HG03060 (cell line): ENCODE results near the gene FARP2.
"Not testable (repeated sequence)": the region's sequence is repeated elsewhere in the genome, so short reads cannot be mapped to it uniquely, and the experiment has no call there.

ENCODE experiments used
- ATAC-seq: cut with Tn5 transposase; IDR thresholded peaks from one replicate; pipeline ENCODE4 v1.9.1; 2021; ENCODE audit warnings: low read depth, moderate number of reproducible peaks; ENCODE audit not compliant: unreplicated experiment

FARP2 gene

GRCh38 chr2:241393524-241394196 is 37.6 kb downstream of the FARP2 start:
- ATAC-seq, result no peak

- ATAC-seq, result not testable (repeated sequence)
These were observed 40.7 kb downstream of the FARP2 start for GRCh38 chr2:241396809-241397208.

- no peak for ATAC-seq
These were observed 44.1 kb downstream of the FARP2 start for GRCh38 chr2:241399941-241400922.

- ATAC-seq, result no peak
These were observed 52.8 kb downstream of the FARP2 start for GRCh38 chr2:241408849-241409248.

- ATAC-seq, result no peak
These were observed 54.7 kb downstream of the FARP2 start for GRCh38 chr2:241410739-241411176.

GRCh38 chr2:241412144-241412543 is 56.1 kb downstream of the FARP2 start:
- no peak for ATAC-seq

- not testable (repeated sequence) for ATAC-seq
These were observed 57.4 kb downstream of the FARP2 start for GRCh38 chr2:241413501-241413900.

- ATAC-seq, result no peak
These were observed 58.0 kb downstream of the FARP2 start for GRCh38 chr2:241413929-241414580.

- no peak for ATAC-seq
These were observed 59.1 kb downstream of the FARP2 start for GRCh38 chr2:241415196-241415595.

- ATAC-seq, result no peak
These were observed 61.5 kb downstream of the FARP2 start for GRCh38 chr2:241417626-241418025.

- no peak for ATAC-seq
These were observed 65.2 kb downstream of the FARP2 start for GRCh38 chr2:241421330-241421729.

- ATAC-seq, result not testable (repeated sequence)
These were observed 65.9 kb downstream of the FARP2 start for GRCh38 chr2:241421942-241422341.

- no peak for ATAC-seq
These were observed 66.3 kb downstream of the FARP2 start for GRCh38 chr2:241422350-241422749.

- ATAC-seq, result not testable (repeated sequence)
These were observed 67.4 kb downstream of the FARP2 start for GRCh38 chr2:241423489-241423888.

- no peak for ATAC-seq
These were observed 69.3 kb downstream of the FARP2 start for GRCh38 chr2:241425368-241425767.

- ATAC-seq, result no peak
These were observed 74.1 kb downstream of the FARP2 start for GRCh38 chr2:241430178-241430577.

GRCh38 chr2:241432824-241433448 is 76.9 kb downstream of the FARP2 start:
- no peak for ATAC-seq

GRCh38 chr2:241437179-241437578 is 81.1 kb downstream of the FARP2 start:
- ATAC-seq, result no peak

- ATAC-seq, result no peak
These were observed 85.4 kb downstream of the FARP2 start for GRCh38 chr2:241441492-241441891.

- peak; percentile 52 for ATAC-seq
These were observed 87.6 kb downstream of the FARP2 start for GRCh38 chr2:241443486-241444223.
